Stimulated activated CD8-positive, alpha-beta memory T cell treated with anti-CD3 and anti-CD28 coated beads, Interleukin-12 subunit alpha, Interleukin-12 subunit beta, amount 100 ng/mL, for 1 hour (primary cell): ENCODE data around the gene DHX16.

Experiments used
- DNase-seq: peaks from one replicate; pipeline ENCODE4 v3.0.0-alpha.2; 2020; ENCODE audit warnings: low read depth

Gene DHX16

GRCh38 chr6:30626484-30627366 lies 46.1 kb downstream of the DHX16 start, which contains the start of gene ATAT1:
Gene ATAT1 (plus strand): TSS chr6:30626874.
- DNase-seq = peak; percentile 84

- DNase-seq = no peak
Observed at GRCh38 chr6:30625511-30625910, 47.3 kb downstream of the DHX16 start.

- no peak for DNase-seq
Observed at GRCh38 chr6:30619561-30619960, 53.2 kb downstream of the DHX16 start.

- DNase-seq = no peak
Observed at GRCh38 chr6:30618270-30618797, 54.5 kb downstream of the DHX16 start.

- peak; percentile 98 for DNase-seq
Observed at GRCh38 chr6:30617565-30618269, 55.1 kb downstream of the DHX16 start, which contains the start of gene MRPS18B. Gene MRPS18B (plus strand): TSS chr6:30617840. CDS start chr6:30617866, 26 bp downstream.

GRCh38 chr6:30616811-30617564 lies 55.8 kb downstream of the DHX16 start, which contains the start of gene PPP1R10:
Gene PPP1R10 (minus strand): TSS chr6:30617243. CDS start chr6:30609944, 7,299 bp downstream.
- DNase-seq = peak; percentile 97

- DNase-seq = no peak
Observed at GRCh38 chr6:30615958-30616810, 56.6 kb downstream of the DHX16 start.

GRCh38 chr6:30615219-30615957 lies 57.4 kb downstream of the DHX16 start:
- DNase-seq = peak; percentile 31

GRCh38 chr6:30614843-30615218 lies 58.0 kb downstream of the DHX16 start:
- peak; percentile 80 for DNase-seq

- DNase-seq = no peak
Observed at GRCh38 chr6:30614044-30614842, 58.6 kb downstream of the DHX16 start.

- DNase-seq = no peak
Observed at GRCh38 chr6:30613251-30614043, 59.4 kb downstream of the DHX16 start.

GRCh38 chr6:30612687-30613248 lies 60.0 kb downstream of the DHX16 start:
- no peak for DNase-seq

- DNase-seq = no peak
Observed at GRCh38 chr6:30612213-30612612, 60.6 kb downstream of the DHX16 start.

GRCh38 chr6:30611856-30612194 lies 61.0 kb downstream of the DHX16 start:
- no peak for DNase-seq

- no peak for DNase-seq
Observed at GRCh38 chr6:30611150-30611855, 61.5 kb downstream of the DHX16 start.

- DNase-seq = no peak
Observed at GRCh38 chr6:30610065-30610464, 62.7 kb downstream of the DHX16 start.

- no peak for DNase-seq
Observed at GRCh38 chr6:30603961-30604360, 68.8 kb downstream of the DHX16 start.
